ENCODE data around the gene TYW1.
"Not testable (repeated sequence)": the region's sequence is repeated elsewhere in the genome, so short reads cannot be mapped to it uniquely, and the experiment has no call there.

Gene TYW1

DNA sequence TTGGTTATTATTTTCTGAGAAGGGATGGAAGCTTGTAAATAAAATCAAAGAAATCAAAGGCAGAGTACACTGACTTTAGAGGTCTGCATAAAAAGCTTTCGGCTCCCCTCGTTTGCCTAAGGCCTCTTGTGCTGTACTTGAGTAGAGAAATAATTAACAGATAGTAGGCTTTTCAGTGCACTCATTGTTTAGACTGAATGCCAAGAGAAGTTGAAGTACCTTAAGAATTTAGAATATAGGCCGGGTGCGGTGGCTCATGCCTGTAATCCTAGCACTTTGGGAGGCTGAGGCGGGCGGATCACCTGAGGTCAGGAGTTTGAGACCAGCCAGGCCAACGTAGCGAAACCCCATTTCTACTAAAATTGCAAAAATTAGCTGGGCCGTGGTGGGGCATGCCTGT is 232.4 kb downstream of the TYW1 start:
- not testable (repeated sequence) for DNase-seq (ENCODE audit: extremely low read depth in 1 of 2, low read depth in 1 of 2)

DNA sequence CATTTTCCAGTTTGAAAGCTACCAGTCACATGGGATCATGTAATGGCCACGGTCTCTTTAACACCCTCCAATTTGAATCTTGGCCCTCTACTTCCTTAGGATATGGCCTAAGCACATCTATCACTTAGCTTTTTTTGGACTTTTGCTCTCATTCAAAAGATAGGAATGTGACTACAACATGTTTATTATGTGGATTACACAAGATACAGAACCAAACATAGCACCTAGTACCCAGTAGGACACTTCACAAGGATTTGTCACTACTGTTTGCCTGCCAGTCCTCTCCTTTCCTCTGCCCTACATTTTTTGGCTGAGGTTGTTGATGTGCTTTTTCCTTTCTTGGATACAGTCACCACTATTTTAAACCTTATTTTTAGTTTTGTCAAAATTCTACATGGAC is 233.4 kb downstream of the TYW1 start:
- not testable (repeated sequence) for DNase-seq (ENCODE audit: extremely low read depth in 1 of 2, low read depth in 1 of 2)

- not testable (repeated sequence) for DNase-seq (ENCODE audit: extremely low read depth in 1 of 2, low read depth in 1 of 2)
Observed at GRCh38 chr7:67233506-67233905, 236.9 kb downstream of the TYW1 start.

GRCh38 chr7:67236216-67236615 is 239.6 kb downstream of the TYW1 start:
- DNase-seq (ENCODE audit: extremely low read depth in 1 of 2, low read depth in 1 of 2) = not testable (repeated sequence)

DNA sequence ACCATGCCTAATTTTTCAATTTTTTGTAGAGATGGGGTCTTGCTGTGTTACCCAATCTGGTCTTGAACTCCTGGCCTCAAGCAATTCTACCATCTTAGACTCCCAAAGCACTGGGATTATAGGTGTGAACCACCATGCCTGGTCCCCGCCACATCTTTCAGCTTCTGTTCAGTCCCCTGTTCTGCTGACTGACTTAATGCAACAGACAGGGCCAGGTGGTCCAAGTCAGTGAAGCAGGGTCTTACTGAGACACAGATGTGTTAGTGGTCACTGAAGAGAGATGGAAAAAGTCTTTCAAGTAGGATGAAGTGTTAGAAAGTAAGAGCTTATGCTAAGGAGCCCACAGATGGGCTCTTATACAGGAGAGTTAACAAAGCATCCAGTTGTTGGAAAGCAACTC is 246.2 kb downstream of the TYW1 start:
- DNase-seq (ENCODE audit: extremely low read depth in 1 of 2, low read depth in 1 of 2) = not testable (repeated sequence)

DNA sequence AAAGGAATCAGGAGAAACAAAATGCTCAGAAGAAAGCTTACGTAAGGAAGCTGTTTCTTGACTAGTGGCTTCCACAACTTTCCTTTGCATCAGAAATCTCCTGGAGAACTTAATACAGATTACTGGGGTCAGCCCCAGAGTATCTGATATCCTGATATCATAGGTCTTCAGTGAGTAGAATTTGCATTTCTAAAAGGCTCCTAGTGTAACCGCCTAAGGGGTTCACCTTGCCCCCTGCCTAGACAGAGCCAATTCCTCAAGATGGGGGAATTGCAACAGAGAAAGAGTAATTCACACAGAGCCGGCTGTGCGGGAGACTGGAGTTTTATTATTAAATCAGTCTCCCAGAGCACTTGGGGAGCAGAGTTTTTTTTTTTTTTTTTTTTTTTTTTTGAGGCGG is 251.7 kb downstream of the TYW1 start:
- DNase-seq (ENCODE audit: extremely low read depth in 1 of 2, low read depth in 1 of 2) = not testable (repeated sequence)

GRCh38 chr7:67251986-67252558 is 255.4 kb downstream of the TYW1 start:
- no peak for DNase-seq (ENCODE audit: extremely low read depth in 1 of 2, low read depth in 1 of 2)

DNA sequence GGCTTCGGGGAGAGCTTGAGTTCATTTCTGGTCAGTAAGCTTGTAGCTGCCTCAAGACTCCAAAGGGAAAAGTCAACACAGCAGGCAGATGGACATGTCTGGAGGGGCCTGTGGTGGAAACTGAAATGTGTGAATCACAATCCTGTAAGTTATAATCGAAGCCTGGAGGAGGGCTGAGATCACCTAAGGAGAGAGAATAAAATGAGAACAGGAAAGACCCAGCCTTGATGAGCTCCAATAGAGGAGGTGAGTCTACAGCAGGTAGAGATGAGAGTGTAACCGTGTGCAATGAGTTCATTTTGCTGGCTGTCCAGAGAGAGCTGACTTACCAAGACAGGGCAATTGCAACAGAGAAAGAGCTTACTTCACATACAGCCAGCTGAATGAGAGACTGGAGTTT is 258.4 kb downstream of the TYW1 start:
- DNase-seq (ENCODE audit: extremely low read depth in 1 of 2, low read depth in 1 of 2) = not testable (repeated sequence)

GRCh38 chr7:67257779-67258178 is 261.1 kb downstream of the TYW1 start:
- not testable (repeated sequence) for DNase-seq (ENCODE audit: extremely low read depth in 1 of 2, low read depth in 1 of 2)

DNA sequence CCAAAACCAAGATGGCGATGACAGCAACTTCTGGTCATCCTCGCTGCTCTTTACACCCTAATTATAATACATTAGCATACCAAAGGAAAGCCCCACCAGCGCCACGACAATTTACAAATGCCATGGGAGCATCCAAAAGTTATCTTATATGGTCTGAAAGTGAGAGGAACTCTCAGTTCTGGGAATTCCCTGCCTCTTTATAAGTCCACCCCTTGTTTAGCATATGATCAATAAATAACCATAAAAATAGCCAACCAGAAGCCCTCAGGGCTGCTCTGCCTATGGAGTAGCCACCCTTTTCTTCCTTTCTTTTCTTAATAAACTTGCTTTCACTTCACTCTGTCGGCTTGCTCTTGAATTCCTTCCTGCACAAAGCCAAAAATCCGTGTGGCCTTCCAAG is 262.7 kb downstream of the TYW1 start:
- DNase-seq (ENCODE audit: extremely low read depth in 1 of 2, low read depth in 1 of 2) = not testable (repeated sequence)

DNA sequence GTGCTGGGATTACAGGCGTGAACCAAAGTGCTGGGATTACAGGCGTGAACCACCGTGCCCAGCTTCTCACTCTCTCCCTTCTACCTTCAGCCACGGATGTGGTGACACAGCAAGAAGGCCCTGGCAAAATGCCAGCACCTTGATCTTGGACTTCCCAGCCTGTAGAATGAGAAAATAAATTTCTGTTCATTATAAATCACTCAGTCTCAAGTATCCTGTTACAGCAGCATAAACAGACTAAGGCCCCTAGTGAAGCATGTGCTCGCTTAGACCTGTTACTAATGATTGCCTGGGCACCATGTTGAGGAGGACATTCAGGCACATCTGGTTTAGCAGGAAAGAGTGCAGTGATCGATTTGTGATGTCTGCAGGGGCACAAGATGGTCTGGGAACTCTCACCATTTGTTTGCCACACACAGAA is 263.5 kb downstream of the TYW1 start:
- not testable (repeated sequence) for DNase-seq (ENCODE audit: extremely low read depth in 1 of 2, low read depth in 1 of 2)

- DNase-seq (ENCODE audit: extremely low read depth in 1 of 2, low read depth in 1 of 2) = not testable (repeated sequence)
Observed at GRCh38 chr7:67264000-67264399, 267.4 kb downstream of the TYW1 start.

DNA sequence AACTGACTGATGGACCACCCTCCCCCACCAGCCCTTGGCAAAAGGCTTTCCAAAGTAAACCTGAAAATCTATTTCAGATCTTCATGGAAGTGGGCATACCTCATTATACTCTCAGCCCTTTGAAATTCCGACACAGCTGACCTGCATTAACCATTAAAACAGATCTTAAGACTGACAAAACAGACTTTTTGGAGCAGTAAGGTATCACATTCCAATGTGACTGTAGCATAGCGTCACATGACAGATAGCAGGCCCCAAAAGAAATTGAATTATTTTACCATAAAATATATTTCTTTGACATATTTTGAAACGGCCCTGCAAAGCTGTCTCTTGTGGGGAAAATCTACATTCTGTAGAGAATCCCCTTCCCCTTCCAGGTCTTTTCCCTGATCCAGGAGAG is 269.4 kb downstream of the TYW1 start:
- DNase-seq (ENCODE audit: extremely low read depth in 1 of 2, low read depth in 1 of 2) = not testable (repeated sequence)

GRCh38 chr7:67267914-67268313 is 271.3 kb downstream of the TYW1 start:
- DNase-seq (ENCODE audit: extremely low read depth in 1 of 2, low read depth in 1 of 2) = no peak

DNA sequence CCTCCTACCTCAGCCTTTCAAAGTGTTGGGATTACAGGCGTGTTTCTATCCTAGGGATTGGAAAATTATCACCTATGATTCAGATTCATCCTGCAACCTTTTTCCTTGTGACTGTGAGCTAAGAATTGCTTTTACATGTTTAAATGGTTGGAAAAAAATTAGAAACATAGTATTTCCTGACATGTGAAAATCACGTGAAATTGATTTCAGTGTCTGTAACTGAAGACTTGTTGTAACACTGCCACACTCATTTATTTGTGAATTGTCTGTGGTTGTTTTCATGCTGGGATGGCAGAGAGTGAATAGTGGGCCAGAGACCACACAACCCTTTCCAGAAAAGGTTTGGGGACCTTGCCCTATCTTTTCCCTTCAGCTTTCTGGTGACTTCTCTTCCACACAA is 273.3 kb downstream of the TYW1 start:
- DNase-seq (ENCODE audit: extremely low read depth in 1 of 2, low read depth in 1 of 2) = not testable (repeated sequence)
